ENCODE results near the gene CKS2. TPM values are rescaled to one million over a fixed set of nuclear protein-coding genes. Genes with fewer than 3 reads are reported as not detected.
A peak's percentile ranks its signal among the peaks of the same experiment; 100 is the strongest.

Gene CKS2
- total and polyA plus RNA-seq, 2 experiments from 2014 or later, result 512 to 1,783 TPM

DNA sequence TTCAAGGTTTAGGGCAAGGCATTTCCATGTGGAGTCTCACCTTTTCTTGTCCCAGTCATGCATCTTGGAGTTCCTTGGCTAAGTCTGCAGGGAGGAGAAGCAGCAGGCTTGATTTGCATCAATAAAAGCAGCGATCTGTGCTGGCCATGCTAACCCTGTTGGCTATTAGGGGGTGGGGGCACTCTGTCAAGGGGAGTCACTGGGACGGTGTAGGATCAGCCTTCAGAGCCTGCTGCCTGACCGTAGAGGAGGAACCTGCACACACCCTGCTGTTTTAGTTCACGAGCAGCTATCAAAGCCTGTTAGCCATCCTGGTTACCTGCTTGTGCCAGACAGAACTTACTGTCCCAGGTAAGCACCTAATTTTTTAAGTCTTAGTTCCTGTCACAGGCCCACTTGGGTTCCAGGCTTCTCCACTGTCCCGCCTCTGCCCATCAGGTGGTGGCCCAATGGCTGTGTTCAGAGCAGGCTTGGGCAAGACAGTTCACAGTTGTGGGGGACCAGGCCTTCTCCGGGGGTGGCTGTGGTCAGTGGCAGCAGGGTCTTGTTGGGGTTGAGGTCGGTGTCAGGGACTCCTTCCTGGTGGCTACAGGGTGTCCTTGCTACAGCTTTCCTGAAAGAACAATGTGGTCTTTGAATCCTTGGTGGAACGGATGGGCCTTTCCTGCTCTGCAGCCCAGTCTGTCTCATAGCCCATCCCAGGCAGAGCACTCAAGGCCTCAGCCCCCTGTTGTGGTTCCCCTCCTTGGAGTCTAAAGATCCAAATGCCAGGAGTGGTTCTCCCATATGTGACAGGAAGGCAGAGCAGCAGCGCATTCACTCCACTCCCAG lies 51.0 kb downstream of the CKS2 start (continued):
- TF ChIP-seq, protein P1, sequence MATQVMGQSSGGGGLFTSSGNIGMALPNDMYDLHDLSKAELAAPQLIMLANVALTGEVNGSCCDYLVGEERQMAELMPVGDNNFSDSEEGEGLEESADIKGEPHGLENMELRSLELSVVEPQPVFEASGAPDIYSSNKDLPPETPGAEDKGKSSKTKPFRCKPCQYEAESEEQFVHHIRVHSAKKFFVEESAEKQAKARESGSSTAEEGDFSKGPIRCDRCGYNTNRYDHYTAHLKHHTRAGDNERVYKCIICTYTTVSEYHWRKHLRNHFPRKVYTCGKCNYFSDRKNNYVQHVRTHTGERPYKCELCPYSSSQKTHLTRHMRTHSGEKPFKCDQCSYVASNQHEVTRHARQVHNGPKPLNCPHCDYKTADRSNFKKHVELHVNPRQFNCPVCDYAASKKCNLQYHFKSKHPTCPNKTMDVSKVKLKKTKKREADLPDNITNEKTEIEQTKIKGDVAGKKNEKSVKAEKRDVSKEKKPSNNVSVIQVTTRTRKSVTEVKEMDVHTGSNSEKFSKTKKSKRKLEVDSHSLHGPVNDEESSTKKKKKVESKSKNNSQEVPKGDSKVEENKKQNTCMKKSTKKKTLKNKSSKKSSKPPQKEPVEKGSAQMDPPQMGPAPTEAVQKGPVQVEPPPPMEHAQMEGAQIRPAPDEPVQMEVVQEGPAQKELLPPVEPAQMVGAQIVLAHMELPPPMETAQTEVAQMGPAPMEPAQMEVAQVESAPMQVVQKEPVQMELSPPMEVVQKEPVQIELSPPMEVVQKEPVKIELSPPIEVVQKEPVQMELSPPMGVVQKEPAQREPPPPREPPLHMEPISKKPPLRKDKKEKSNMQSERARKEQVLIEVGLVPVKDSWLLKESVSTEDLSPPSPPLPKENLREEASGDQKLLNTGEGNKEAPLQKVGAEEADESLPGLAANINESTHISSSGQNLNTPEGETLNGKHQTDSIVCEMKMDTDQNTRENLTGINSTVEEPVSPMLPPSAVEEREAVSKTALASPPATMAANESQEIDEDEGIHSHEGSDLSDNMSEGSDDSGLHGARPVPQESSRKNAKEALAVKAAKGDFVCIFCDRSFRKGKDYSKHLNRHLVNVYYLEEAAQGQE (IDR thresholded peaks at IDR 0.05; ENCODE audit: unreplicated experiment), result no peak
- no peak for TF ChIP-seq POLR2AphosphoS5 (IDR thresholded peaks at IDR 0.05; ENCODE audit: low read depth)

DNA sequence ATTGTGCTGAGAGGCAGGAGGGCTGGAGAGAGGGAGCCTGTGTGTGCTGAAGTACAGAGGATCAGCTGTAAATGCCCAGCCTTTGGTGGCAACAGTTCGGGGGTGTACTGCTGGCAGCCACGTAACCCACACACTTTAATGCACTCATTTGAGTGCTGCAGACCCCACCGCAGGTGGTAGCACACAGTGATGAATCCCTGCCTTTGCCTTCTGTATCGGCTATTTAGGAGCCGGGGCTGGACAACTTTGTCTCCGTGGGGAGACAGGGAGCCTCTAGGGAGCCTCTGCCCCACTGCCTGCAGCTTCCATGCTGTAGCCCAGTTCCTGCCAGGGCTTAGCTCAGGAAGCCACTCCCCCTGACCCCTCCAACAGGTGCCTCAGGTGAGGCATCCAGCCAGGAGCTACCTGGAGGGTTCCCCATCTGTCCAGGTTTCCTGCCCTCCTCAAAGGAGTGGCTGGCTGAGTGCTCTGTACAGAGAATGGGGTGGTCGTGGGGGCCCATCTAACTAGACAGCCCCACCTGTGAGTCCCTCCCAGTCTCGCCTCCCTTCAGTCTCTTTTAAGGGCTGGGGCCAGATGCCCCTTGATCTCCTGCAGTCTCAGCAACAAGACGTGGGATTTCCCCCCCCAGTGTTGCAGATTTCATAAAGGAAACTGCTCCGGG lies 51.8 kb downstream of the CKS2 start:
- Histone ChIP-seq H3K4me3 (no peak overlapping the region), H2AFZ (no peak overlapping the region), H3K4me2 (no peak overlapping the region), H3K27ac (ENCODE audit: low read depth) (no peak overlapping the region), H3K79me2 (replicated peaks; ENCODE audit: insufficient read depth) (no peaks in the 10 kb centered on the region), H3K27me3 (ENCODE audit: insufficient read depth) (no peaks in the 10 kb centered on the region), H3K9me2 (ENCODE audit: insufficient read depth) (no peaks in the 10 kb centered on the region), H4K20me1 (replicated peaks; ENCODE audit: insufficient read depth) (peaks cover 14% of the 10 kb centered on the region; the same call in 1 of the 2 replicates), H3K4me1 (ENCODE audit: insufficient read depth) (no peaks in the 10 kb centered on the region), H3F3A (replicated peaks; ENCODE audit: low read depth) (no peaks in the 10 kb centered on the region), H3K36me3 (ENCODE audit: insufficient read depth) (peaks cover 24% of the 10 kb centered on the region)
- ATAC-seq (peak; percentile 31), DNase-seq (ENCODE audit: low spot score) (no peak)
- H3K27me3 Mint-ChIP-seq (ENCODE audit: insufficient read depth, low read depth, poor library complexity), result peaks cover 5% of the 10 kb centered on the region
- H3K4me3 Mint-ChIP-seq, result no peak overlapping the region
- H3K27ac Mint-ChIP-seq, result no peak overlapping the region
- TF ChIP-seq POLR2AphosphoS5 (IDR thresholded peaks at IDR 0.05; ENCODE audit: low read depth), result 0 out of 2 replicates have a peak, but pooled peaks have one; percentile 12
- TF ChIP-seq, protein P2, sequence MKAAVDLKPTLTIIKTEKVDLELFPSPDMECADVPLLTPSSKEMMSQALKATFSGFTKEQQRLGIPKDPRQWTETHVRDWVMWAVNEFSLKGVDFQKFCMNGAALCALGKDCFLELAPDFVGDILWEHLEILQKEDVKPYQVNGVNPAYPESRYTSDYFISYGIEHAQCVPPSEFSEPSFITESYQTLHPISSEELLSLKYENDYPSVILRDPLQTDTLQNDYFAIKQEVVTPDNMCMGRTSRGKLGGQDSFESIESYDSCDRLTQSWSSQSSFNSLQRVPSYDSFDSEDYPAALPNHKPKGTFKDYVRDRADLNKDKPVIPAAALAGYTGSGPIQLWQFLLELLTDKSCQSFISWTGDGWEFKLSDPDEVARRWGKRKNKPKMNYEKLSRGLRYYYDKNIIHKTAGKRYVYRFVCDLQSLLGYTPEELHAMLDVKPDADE (IDR thresholded peaks at IDR 0.05), result no peak
- H3K36me3 Mint-ChIP-seq (ENCODE audit: low read depth), result peaks cover 44% of the 10 kb centered on the region
- H3K4me1 Mint-ChIP-seq, result no peaks in the 10 kb centered on the region
- no peaks in the 10 kb centered on the region for H3K9me3 Mint-ChIP-seq

DNA sequence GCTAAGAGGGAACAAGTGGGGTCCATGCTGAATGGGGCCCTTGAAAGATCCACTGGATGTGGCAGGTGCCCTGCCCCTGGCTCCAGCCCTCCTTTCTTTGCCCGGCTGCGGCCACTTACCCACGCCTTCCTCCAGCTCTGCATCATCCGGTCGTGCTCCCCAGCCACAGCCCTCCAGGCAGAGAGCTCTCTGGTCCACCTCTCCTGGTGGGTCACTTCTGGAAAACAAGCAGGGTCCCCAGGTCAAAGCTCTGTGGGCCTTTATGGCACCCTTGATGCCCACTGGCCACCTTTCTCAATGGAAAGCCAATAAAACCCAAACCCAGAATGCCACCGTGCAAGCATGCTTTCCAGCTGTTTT lies 52.3 kb downstream of the CKS2 start:
- Histone ChIP-seq H3K36me3 (ENCODE audit: insufficient read depth) (peaks cover 24% of the 10 kb centered on the region), H3K4me2 (no peak overlapping the region), H4K20me1 (replicated peaks; ENCODE audit: insufficient read depth) (peaks cover 14% of the 10 kb centered on the region; the same call in 1 of the 2 replicates), H3K27me3 (ENCODE audit: insufficient read depth) (no peaks in the 10 kb centered on the region), H2AFZ (no peak overlapping the region), H3K79me2 (replicated peaks; ENCODE audit: insufficient read depth) (no peaks in the 10 kb centered on the region), H3F3A (replicated peaks; ENCODE audit: low read depth) (no peaks in the 10 kb centered on the region), H3K9me2 (ENCODE audit: insufficient read depth) (no peaks in the 10 kb centered on the region), H3K27ac (ENCODE audit: low read depth) (no peak overlapping the region), H3K4me1 (ENCODE audit: insufficient read depth) (no peaks in the 10 kb centered on the region), H3K4me3 (no peak overlapping the region)
- DNase-seq (ENCODE audit: low spot score) (no peak), ATAC-seq (no peak)
- Mint-ChIP-seq H3K4me1 (no peaks in the 10 kb centered on the region), H3K27me3 (ENCODE audit: insufficient read depth, low read depth, poor library complexity) (peaks cover 5% of the 10 kb centered on the region), H3K27ac (no peak overlapping the region), H3K9me3 (no peaks in the 10 kb centered on the region), H3K36me3 (ENCODE audit: low read depth) (peaks cover 40% of the 10 kb centered on the region), H3K4me3 (no peak overlapping the region)
- no peak for TF ChIP-seq POLR2AphosphoS5 (IDR thresholded peaks at IDR 0.05; ENCODE audit: low read depth)
- TF ChIP-seq, protein P1 (IDR thresholded peaks at IDR 0.05; ENCODE audit: unreplicated experiment), result no peak
- TF ChIP-seq JUNB (IDR thresholded peaks at IDR 0.05; ENCODE audit: unreplicated experiment), result no peak
- no peak for TF ChIP-seq CREB1 (CRISPR knock-in tag; IDR thresholded peaks at IDR 0.05; ENCODE audit: low read depth)
- TF ChIP-seq, protein P3, sequence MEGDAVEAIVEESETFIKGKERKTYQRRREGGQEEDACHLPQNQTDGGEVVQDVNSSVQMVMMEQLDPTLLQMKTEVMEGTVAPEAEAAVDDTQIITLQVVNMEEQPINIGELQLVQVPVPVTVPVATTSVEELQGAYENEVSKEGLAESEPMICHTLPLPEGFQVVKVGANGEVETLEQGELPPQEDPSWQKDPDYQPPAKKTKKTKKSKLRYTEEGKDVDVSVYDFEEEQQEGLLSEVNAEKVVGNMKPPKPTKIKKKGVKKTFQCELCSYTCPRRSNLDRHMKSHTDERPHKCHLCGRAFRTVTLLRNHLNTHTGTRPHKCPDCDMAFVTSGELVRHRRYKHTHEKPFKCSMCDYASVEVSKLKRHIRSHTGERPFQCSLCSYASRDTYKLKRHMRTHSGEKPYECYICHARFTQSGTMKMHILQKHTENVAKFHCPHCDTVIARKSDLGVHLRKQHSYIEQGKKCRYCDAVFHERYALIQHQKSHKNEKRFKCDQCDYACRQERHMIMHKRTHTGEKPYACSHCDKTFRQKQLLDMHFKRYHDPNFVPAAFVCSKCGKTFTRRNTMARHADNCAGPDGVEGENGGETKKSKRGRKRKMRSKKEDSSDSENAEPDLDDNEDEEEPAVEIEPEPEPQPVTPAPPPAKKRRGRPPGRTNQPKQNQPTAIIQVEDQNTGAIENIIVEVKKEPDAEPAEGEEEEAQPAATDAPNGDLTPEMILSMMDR (conservative IDR thresholded peaks at IDR 0.05; ENCODE audit: low read depth in 2 of 2), result no peak
- TF ChIP-seq, protein P2 (IDR thresholded peaks at IDR 0.05), result no peak
